ENCODE results near the gene CYP2W1. TPM values are rescaled to one million over a fixed set of nuclear protein-coding genes. Genes with fewer than 3 reads are reported as not detected.
A peak's percentile ranks its signal among the peaks of the same experiment; 100 is the strongest.

CYP2W1 gene
- total RNA-seq, 1 experiment from 2014 or later: not detected

- Histone ChIP-seq H3K27me3 (ENCODE audit: low read length) (no peaks in the 10 kb centered on the region), H3K4me1 (ENCODE audit: low read length) (peaks cover 55% of the 10 kb centered on the region), H3K9ac (ENCODE audit: low read length) (peak within 1 kb of the TSS; percentile 100), H3K4me3 (ENCODE audit: low read length) (peak within 1 kb of the TSS; percentile 100), H3K79me2 (ENCODE audit: low read length) (peaks cover 34% of the 10 kb centered on the region), H3K36me3 (ENCODE audit: insufficient read depth, low read length) (peaks cover 21% of the 10 kb centered on the region), H4K20me1 (ENCODE audit: insufficient read depth, low read depth, low read length) (peaks cover 33% of the 10 kb centered on the region), H3K9me2 (replicated peaks; ENCODE audit: insufficient read depth, low read length) (no peaks in the 10 kb centered on the region), H3K9me3 (ENCODE audit: low read length) (no peaks in the 10 kb centered on the region), H3K4me2 (ENCODE audit: low read depth, low read length, poor library complexity, severe bottlenecking) (peak within 1 kb of the TSS; percentile 99), H2AFZ (ENCODE audit: low read length) (peak within 1 kb of the TSS; percentile 81; the same call in 1 of the 2 replicates), H3K27ac (ENCODE audit: low read length) (peak within 1 kb of the TSS; percentile 68; the same call in 1 of the 2 replicates)
- peak; percentile 96 for DNase-seq
Measured at GRCh38 chr7:974820-975681, 7.9 kb upstream of the CYP2W1 start, which contains the start of gene COX19. Gene COX19, minus strand, starts transcription at chr7:975549. Its CDS starts 40 bp downstream, at chr7:975509.

- Histone ChIP-seq H3K36me3 (ENCODE audit: insufficient read depth, low read length) (peaks cover 21% of the 10 kb centered on the region), H2AFZ (ENCODE audit: low read length) (no peak overlapping the region), H3K27me3 (ENCODE audit: low read length) (no peaks in the 10 kb centered on the region), H3K9me3 (ENCODE audit: low read length) (no peaks in the 10 kb centered on the region), H3K27ac (ENCODE audit: low read length) (no peak overlapping the region), H3K4me2 (ENCODE audit: low read depth, low read length, poor library complexity, severe bottlenecking) (no peak overlapping the region), H3K9me2 (replicated peaks; ENCODE audit: insufficient read depth, low read length) (no peaks in the 10 kb centered on the region), H3K4me3 (ENCODE audit: low read length) (no peak overlapping the region), H3K79me2 (ENCODE audit: low read length) (peaks cover 34% of the 10 kb centered on the region), H4K20me1 (ENCODE audit: insufficient read depth, low read depth, low read length) (peaks cover 29% of the 10 kb centered on the region), H3K9ac (ENCODE audit: low read length) (no peak overlapping the region), H3K4me1 (ENCODE audit: low read length) (peaks cover 63% of the 10 kb centered on the region)
- no peak for DNase-seq
Measured at GRCh38 chr7:975702-976473, 7.1 kb upstream of the CYP2W1 start.

- peaks cover 14% of the 10 kb centered on the region for H3K36me3 ChIP-seq (ENCODE audit: insufficient read depth, low read length)
- H3K9ac ChIP-seq (ENCODE audit: low read length): peak overlapping the region; percentile 57
- peaks cover 67% of the 10 kb centered on the region for H3K4me1 ChIP-seq (ENCODE audit: low read length)
- H3K4me2 ChIP-seq (ENCODE audit: low read depth, low read length, poor library complexity, severe bottlenecking): no peak overlapping the region
- no peak overlapping the region for H2AFZ ChIP-seq (ENCODE audit: low read length)
- no peaks in the 10 kb centered on the region for H3K9me3 ChIP-seq (ENCODE audit: low read length)
- H3K79me2 ChIP-seq (ENCODE audit: low read length): peaks cover 34% of the 10 kb centered on the region
- H3K9me2 ChIP-seq (replicated peaks; ENCODE audit: insufficient read depth, low read length): no peaks in the 10 kb centered on the region
- no peak overlapping the region for H3K4me3 ChIP-seq (ENCODE audit: low read length)
- H4K20me1 ChIP-seq (ENCODE audit: insufficient read depth, low read depth, low read length): peaks cover 23% of the 10 kb centered on the region
- H3K27me3 ChIP-seq (ENCODE audit: low read length): no peaks in the 10 kb centered on the region
- DNase-seq: no peak
- peak overlapping the region; percentile 93 for H3K27ac ChIP-seq (ENCODE audit: low read length)
Measured at GRCh38 chr7:976901-977325, 6.1 kb upstream of the CYP2W1 start.

- Histone ChIP-seq H3K79me2 (ENCODE audit: low read length) (peaks cover 28% of the 10 kb centered on the region), H3K4me3 (ENCODE audit: low read length) (peak overlapping the region; percentile 48), H3K9ac (ENCODE audit: low read length) (peak overlapping the region; percentile 57), H3K9me2 (replicated peaks; ENCODE audit: insufficient read depth, low read length) (no peaks in the 10 kb centered on the region), H3K9me3 (ENCODE audit: low read length) (no peaks in the 10 kb centered on the region), H2AFZ (ENCODE audit: low read length) (no peak overlapping the region), H4K20me1 (ENCODE audit: insufficient read depth, low read depth, low read length) (peaks cover 17% of the 10 kb centered on the region), H3K36me3 (ENCODE audit: insufficient read depth, low read length) (peaks cover 9% of the 10 kb centered on the region), H3K4me1 (ENCODE audit: low read length) (peaks cover 70% of the 10 kb centered on the region), H3K27ac (ENCODE audit: low read length) (peak overlapping the region; percentile 93), H3K4me2 (ENCODE audit: low read depth, low read length, poor library complexity, severe bottlenecking) (peak overlapping the region; percentile 63), H3K27me3 (ENCODE audit: low read length) (no peaks in the 10 kb centered on the region)
- DNase-seq: no peak
Measured at GRCh38 chr7:977326-978048, 5.5 kb upstream of the CYP2W1 start.

- peaks cover 12% of the 10 kb centered on the region for H4K20me1 ChIP-seq (ENCODE audit: insufficient read depth, low read depth, low read length)
- peak overlapping the region; percentile 57; the same call in 1 of the 2 replicates for H3K9ac ChIP-seq (ENCODE audit: low read length)
- peak overlapping the region; percentile 63 for H3K4me2 ChIP-seq (ENCODE audit: low read depth, low read length, poor library complexity, severe bottlenecking)
- H3K4me1 ChIP-seq (ENCODE audit: low read length): peaks cover 72% of the 10 kb centered on the region
- no peaks in the 10 kb centered on the region for H3K9me2 ChIP-seq (replicated peaks; ENCODE audit: insufficient read depth, low read length)
- H2AFZ ChIP-seq (ENCODE audit: low read length): no peak overlapping the region
- H3K27ac ChIP-seq (ENCODE audit: low read length): peak overlapping the region; percentile 93
- no peaks in the 10 kb centered on the region for H3K27me3 ChIP-seq (ENCODE audit: low read length)
- H3K9me3 ChIP-seq (ENCODE audit: low read length): no peaks in the 10 kb centered on the region
- peaks cover 4% of the 10 kb centered on the region; the same call in 1 of the 2 replicates for H3K36me3 ChIP-seq (ENCODE audit: insufficient read depth, low read length)
- H3K79me2 ChIP-seq (ENCODE audit: low read length): peaks cover 23% of the 10 kb centered on the region
- DNase-seq: peak; percentile 84
- H3K4me3 ChIP-seq (ENCODE audit: low read length): peak overlapping the region; percentile 48
Measured at GRCh38 chr7:978049-978346, 5.0 kb upstream of the CYP2W1 start.

GRCh38 chr7:978416-979091 lies 4.4 kb upstream of the CYP2W1 start:
- peaks cover 66% of the 10 kb centered on the region for H3K4me1 ChIP-seq (ENCODE audit: low read length)
- H3K36me3 ChIP-seq (ENCODE audit: insufficient read depth, low read length): no peaks in the 10 kb centered on the region
- no peak for DNase-seq
- H3K9me3 ChIP-seq (ENCODE audit: low read length): no peaks in the 10 kb centered on the region
- H3K9me2 ChIP-seq (replicated peaks; ENCODE audit: insufficient read depth, low read length): no peaks in the 10 kb centered on the region
- H3K79me2 ChIP-seq (ENCODE audit: low read length): peaks cover 17% of the 10 kb centered on the region
- peak overlapping the region; percentile 63 for H3K4me2 ChIP-seq (ENCODE audit: low read depth, low read length, poor library complexity, severe bottlenecking)
- peak overlapping the region; percentile 93 for H3K27ac ChIP-seq (ENCODE audit: low read length)
- H3K9ac ChIP-seq (ENCODE audit: low read length): no peak overlapping the region
- H3K4me3 ChIP-seq (ENCODE audit: low read length): peak overlapping the region; percentile 48; the same call in 1 of the 2 replicates
- no peak overlapping the region for H2AFZ ChIP-seq (ENCODE audit: low read length)
- H3K27me3 ChIP-seq (ENCODE audit: low read length): no peaks in the 10 kb centered on the region
- H4K20me1 ChIP-seq (ENCODE audit: insufficient read depth, low read depth, low read length): peaks cover 8% of the 10 kb centered on the region

GRCh38 chr7:979151-979550 lies 3.8 kb upstream of the CYP2W1 start:
- Histone ChIP-seq H3K4me1 (ENCODE audit: low read length) (peaks cover 61% of the 10 kb centered on the region), H3K27ac (ENCODE audit: low read length) (no peak overlapping the region), H4K20me1 (ENCODE audit: insufficient read depth, low read depth, low read length) (peaks cover 7% of the 10 kb centered on the region), H3K9me3 (ENCODE audit: low read length) (no peaks in the 10 kb centered on the region), H3K79me2 (ENCODE audit: low read length) (peaks cover 11% of the 10 kb centered on the region), H3K4me2 (ENCODE audit: low read depth, low read length, poor library complexity, severe bottlenecking) (no peak overlapping the region), H3K27me3 (ENCODE audit: low read length) (no peaks in the 10 kb centered on the region), H3K4me3 (ENCODE audit: low read length) (no peak overlapping the region), H3K36me3 (ENCODE audit: insufficient read depth, low read length) (no peaks in the 10 kb centered on the region), H3K9ac (ENCODE audit: low read length) (no peak overlapping the region), H3K9me2 (replicated peaks; ENCODE audit: insufficient read depth, low read length) (no peaks in the 10 kb centered on the region), H2AFZ (ENCODE audit: low read length) (no peak overlapping the region)
- no peak for DNase-seq

All from Karpas-422 (cell line).